ENCODE data around the gene MED28.
"Not testable (repeated sequence)": the region's sequence is repeated elsewhere in the genome, so short reads cannot be mapped to it uniquely, and the experiment has no call there.

Gene MED28

GRCh38 chr4:17614416-17615299 lies at the start of gene MED28:
Gene MED28, plus strand, starts transcription at chr4:17614641. Its CDS starts 14 bp downstream, at chr4:17614655.
- peak; percentile 97 for DNase-seq

GRCh38 chr4:17565846-17566245 lies 48.6 kb upstream of the MED28 start:
- no peak for DNase-seq

- no peak for DNase-seq
These were observed 47.2 kb upstream of the MED28 start for GRCh38 chr4:17567271-17567670.

GRCh38 chr4:17574206-17574605 lies 40.2 kb upstream of the MED28 start:
- DNase-seq, result no peak

GRCh38 chr4:17575177-17575576 lies 39.3 kb upstream of the MED28 start:
- not testable (repeated sequence) for DNase-seq

- DNase-seq, result peak; percentile 91
These were observed 37.3 kb upstream of the MED28 start, which contains the start of gene LAP3 for GRCh38 chr4:17576932-17577664. Gene LAP3, plus strand, starts transcription at chr4:17577198. Its CDS starts 268 bp downstream, at chr4:17577466.

GRCh38 chr4:17577665-17578481 lies 36.6 kb upstream of the MED28 start:
- DNase-seq, result peak; percentile 28

- no peak for DNase-seq
These were observed 36.0 kb upstream of the MED28 start for GRCh38 chr4:17578482-17578891.

- DNase-seq, result no peak
These were observed 33.5 kb upstream of the MED28 start for GRCh38 chr4:17580969-17581368.

GRCh38 chr4:17583276-17583675 lies 31.2 kb upstream of the MED28 start:
- DNase-seq, result no peak

- no peak for DNase-seq
These were observed 30.5 kb upstream of the MED28 start for GRCh38 chr4:17583941-17584340.

GRCh38 chr4:17584521-17585213 lies 29.8 kb upstream of the MED28 start:
- no peak for DNase-seq

GRCh38 chr4:17587094-17587822 lies 27.2 kb upstream of the MED28 start:
- DNase-seq, result no peak

GRCh38 chr4:17589355-17589754 lies 25.1 kb upstream of the MED28 start:
- no peak for DNase-seq

- DNase-seq, result no peak
These were observed 18.9 kb upstream of the MED28 start for GRCh38 chr4:17595471-17596005.

GRCh38 chr4:17597517-17597916 lies 16.9 kb upstream of the MED28 start:
- peak; percentile 20 for DNase-seq

- DNase-seq, result no peak
These were observed 14.6 kb upstream of the MED28 start for GRCh38 chr4:17599826-17600225.

- no peak for DNase-seq
These were observed 9.2 kb upstream of the MED28 start for GRCh38 chr4:17605236-17605635.

- no peak for DNase-seq
These were observed 553 bp upstream of the MED28 start for GRCh38 chr4:17613761-17614415.

GRCh38 chr4:17616283-17616682 lies 1.8 kb downstream of the MED28 start:
- DNase-seq, result no peak

GRCh38 chr4:17618926-17619325 lies 4.5 kb downstream of the MED28 start:
- DNase-seq, result no peak

All from NCI-H82 (cell line).